K562 (cell line): ENCODE data around the gene RBM28. TPM values are rescaled to one million over a fixed set of nuclear protein-coding genes. Genes with fewer than 3 reads are reported as not detected.

Source experiments
- FOXA1 ChIP-seq: fragments of 450-650 bp; IDR thresholded peaks from 2 replicates; pipeline ENCODE4 v1.6.1; 2016; ENCODE audit warnings: mild to moderate bottlenecking, borderline replicate concordance
- SFPQ ChIP-seq: fragments of 200-400 bp; formaldehyde crosslinking; IDR thresholded peaks from 2 replicates; pipeline ENCODE4 v1.6.1; 2017; ENCODE audit warnings: mild to moderate bottlenecking, low read depth, low read length, moderate library complexity
- TRIM24 ChIP-seq, 2 experiments: fragments of 450-650 bp; IDR thresholded peaks; 2 replicates each; pipeline ENCODE4 v1.6.1; 2016
- ZBTB40 ChIP-seq, 2 experiments: fragments of 450-650 bp in 1 of 2; sonication (generic) in 1 of 2; formaldehyde crosslinking in 1 of 2; IDR thresholded peaks; 2 replicates each; pipeline versions ENCODE4 v1.7.1 to v1.9.0; 2016 to 2022; ENCODE audit warnings: inconsistent platforms in 1 of 2, mild to moderate bottlenecking in 1 of 2, missing genetic modification reagents in 1 of 2
- ZNF318 ChIP-seq, 2 experiments: fragments of 450-650 bp; IDR thresholded peaks; 2 replicates each; pipeline ENCODE4 v1.6.1; 2016; ENCODE audit warnings: mild to moderate bottlenecking in 2 of 2, borderline replicate concordance in 1 of 2, low read depth in 1 of 2, moderate library complexity in 1 of 2
- polyA plus RNA-seq, 8 experiments: library from polyadenylated mRNA; depleted of rRNA in 4 of 8; stranded (reverse) in 5 of 8; unstranded in 3 of 8; fragments of >200 nt; fragmentation: Nextera tagmentation in 2 of 8; fragmentation: Illumina TruSeq in 1 of 8; extraction: Ambion mirVana in 2 of 8; extraction: Trizol in 1 of 8; gene quantifications; 2 replicates each; pipeline versions ENCODE4 v1.2.1 to v1.2.3, GENCODE V29; 2011 to 2014; ENCODE audit warnings: inconsistent platforms in 1 of 8, missing spikeins in 1 of 8
- total RNA-seq, 7 experiments: library from RNA; depleted of rRNA in 6 of 7; stranded (reverse); fragments of >200 nt in 6 of 7; fragmentation: Illumina TruSeq in 2 of 7; extraction: Trizol in 2 of 7; gene quantifications; 2 replicates each; pipeline versions ENCODE4 v1.2.1 to v1.2.3, GENCODE V29; 2011 to 2021; ENCODE audit warnings: low replicate concordance in 1 of 7

The RBM28 gene
- total and polyA plus RNA-seq, 9 of the 15 experiments (the other 6 are each of a cell fraction or from before 2014, with no cell fraction given), result 65.8 to 213 (median 138) TPM

- TF ChIP-seq ZNF318 (IDR thresholded peaks at IDR 0.05; ENCODE audit: borderline replicate concordance in 1 of 2, low read depth in 1 of 2) (no peak), ZBTB40 (IDR thresholded peaks at IDR 0.05) (peak; percentile 100), ZBTB40 (CRISPR knock-in tag; IDR thresholded peaks at IDR 0.05) (no peak), SFPQ (no peak), TRIM24 (IDR thresholded peaks at IDR 0.05) (peak in 1 of 2 experiments; percentile 99; a peak in 2 of 4 replicates), FOXA1 (no peak)
Measured at GRCh38 chr7:128343554-128344430, at the start of gene RBM28 (continued).
